IPS DF 4.7 (cell line): ENCODE results near the gene CDH22.

Source experiments
- DNase-seq: peaks from one replicate; pipeline ENCODE4 v3.0.0-alpha.2; 2013; ENCODE audit warnings: low spot score; ENCODE audit errors: extremely low read depth

The CDH22 gene

DNA sequence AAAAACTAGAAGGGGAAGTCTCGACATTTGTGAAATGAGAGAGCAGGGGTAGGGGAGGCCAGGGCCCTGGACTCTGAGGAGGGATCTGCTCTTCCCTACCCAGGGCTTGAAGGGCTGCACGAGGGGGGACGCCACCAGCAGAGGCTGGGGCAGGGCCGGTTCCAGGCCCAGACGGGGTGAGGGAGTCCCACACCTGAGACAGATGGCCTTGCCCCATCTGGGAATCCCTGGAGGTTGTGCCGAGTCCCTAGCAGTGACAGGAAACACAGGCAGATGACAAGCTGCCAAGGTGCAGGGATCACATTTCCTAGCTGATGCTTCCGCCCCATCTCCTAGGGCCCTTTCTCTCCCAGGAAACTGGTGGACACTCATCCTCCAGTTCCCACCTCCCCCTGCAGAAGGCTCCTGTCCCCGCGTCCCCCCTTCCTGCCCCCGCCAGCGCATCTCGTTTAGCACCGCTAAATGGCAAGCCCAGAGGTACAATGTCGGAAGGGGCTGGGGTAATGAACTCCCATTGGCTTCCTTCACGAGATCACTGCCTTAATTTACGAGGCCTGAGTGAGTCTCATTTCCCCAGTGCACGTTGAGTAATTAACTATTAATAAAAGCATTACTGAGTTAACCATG lies 35.2 kb upstream of the CDH22 start:
- DNase-seq, result no peak

GRCh38 chr20:46342451-46343347 lies 34.4 kb upstream of the CDH22 start:
- no peak for DNase-seq

- no peak for DNase-seq
Observed at GRCh38 chr20:46342010-46342378, 33.7 kb upstream of the CDH22 start.

- no peak for DNase-seq
Observed at GRCh38 chr20:46341074-46342009, 33.0 kb upstream of the CDH22 start.

DNA sequence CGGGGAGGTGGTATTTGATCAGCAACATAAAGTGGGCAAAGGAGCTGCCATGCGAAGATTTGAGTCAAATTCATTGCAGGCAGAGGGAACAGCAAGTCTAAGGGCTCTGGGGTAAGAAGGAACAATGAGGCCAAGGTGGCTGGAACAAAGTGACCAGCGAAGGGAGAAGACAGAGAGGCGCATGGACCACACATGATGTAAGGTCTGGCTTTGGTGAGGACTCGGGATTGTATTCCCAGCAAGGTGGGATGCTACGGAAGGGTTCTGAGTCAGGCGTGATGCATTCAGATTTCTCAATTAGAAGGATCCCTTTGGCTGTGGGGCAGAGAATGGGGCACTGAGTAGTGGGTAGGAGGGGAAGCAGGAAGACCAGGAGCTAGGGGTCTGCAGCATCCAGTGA lies 30.7 kb upstream of the CDH22 start:
- DNase-seq, result no peak

- DNase-seq, result no peak
Observed at GRCh38 chr20:46336735-46337134, 28.4 kb upstream of the CDH22 start.

- DNase-seq, result no peak
Observed at GRCh38 chr20:46334303-46334904, 26.1 kb upstream of the CDH22 start.

DNA sequence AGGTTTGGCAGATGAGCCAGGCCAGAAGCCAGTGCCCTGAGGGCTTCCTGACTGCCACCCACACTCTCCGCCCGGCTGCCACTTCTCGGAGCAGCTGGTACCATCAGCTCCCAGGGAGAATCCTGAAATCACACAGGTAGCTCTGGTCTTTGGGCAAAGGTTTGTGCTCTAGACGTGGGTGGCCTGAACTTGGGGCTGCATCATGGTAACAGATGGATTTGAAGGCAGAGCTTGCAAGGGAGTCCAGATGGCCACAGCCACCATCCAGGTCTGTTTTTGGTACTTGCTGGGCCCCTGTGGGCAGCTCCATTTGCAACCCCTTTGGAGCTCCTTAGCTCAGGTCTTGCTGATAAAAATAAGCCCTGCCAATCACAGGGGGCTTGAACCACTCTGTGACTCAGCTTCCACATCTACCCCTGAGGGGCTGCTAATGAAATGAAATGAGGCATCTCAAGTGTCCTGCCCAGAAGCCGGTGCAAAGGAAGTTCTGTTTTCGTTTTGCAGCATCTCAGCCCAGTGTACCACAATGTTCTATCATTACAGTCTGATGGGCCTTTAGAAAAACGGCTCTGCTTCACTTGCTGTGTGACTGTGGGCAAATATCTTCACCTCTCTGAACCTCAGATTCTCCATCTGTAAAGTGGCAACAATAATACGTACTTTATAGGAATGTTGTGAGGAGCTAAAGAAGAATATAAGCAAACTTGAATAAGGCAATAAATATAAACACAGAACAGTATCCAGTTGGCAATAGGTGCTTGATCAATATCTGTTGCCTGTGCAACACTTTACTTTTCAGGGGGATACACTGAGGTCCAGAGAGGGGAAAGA lies 25.1 kb upstream of the CDH22 start:
- no peak for DNase-seq

DNA sequence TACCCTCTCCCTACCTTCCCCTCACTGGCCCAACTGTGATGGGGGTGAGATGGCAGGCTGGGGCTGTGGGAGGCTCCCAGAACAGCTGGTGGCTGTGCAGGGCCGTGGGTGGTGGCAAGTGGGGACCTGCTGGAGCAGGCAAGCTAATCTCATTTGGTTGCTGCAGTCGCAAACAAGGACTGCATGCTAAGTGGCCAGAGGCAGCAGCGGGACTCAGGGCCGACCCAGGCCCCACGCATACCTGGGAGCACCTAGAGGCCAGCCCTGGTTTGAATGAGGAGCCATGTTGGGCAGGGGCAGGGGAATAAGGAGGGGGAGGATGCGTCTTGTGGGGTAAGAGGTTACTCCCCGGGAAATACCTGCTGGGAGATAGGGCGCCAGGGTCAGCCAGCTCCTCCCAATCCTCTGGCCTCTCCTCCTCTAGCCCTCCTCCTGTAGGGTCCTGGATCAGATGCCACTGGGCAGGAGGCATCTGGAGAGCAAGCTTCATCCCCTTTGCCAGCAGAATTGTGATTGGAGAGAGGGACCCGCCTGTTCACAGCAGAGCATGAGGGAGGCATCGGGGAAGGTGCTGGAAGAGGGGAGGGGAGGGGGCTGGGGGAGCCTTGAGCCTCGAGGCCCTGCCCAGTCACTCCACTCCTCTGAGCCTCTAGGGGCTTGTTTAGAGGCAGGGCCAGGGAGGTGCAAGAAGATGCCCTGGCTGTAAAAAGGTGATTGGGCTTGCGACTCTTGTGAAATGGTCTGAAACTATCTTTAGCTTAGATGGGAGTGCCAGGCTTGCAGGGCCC lies 24.3 kb upstream of the CDH22 start:
- no peak for DNase-seq

DNA sequence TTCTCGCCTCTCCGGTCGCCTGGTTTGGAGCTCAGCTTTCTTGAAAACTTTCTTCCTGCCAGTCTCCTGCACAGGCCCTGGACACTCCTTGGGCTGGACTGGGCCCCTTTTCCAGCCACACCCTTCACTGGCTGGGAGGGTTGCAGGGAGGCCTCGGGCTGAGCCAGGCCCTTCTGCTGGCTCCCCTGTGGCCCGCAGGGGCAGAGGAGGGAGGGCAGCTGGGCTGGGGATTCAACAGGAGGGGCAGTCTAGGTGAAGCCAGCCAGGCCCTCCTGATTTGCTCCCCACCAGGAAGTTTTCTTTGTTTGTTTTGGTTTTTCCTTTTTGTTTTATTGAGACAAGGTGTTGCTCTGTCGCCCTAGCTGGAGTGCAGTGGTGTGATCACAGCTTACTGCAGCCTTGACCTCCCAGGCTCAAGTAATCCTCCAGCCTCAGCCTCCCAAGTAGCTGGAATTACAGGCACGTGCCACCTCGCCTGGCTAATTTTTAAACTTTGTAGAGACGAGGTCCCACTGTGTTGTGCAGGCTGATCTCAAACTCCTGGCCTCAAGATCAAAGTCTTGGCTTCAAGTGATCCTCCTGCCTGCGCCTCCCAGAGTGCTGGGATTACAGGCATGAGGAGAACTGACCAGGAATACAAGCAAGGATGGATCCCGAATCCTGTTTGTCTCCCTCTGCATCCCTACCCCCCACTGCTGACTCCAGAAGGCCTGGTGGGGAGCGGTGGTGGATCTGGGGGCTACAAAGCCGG lies 23.5 kb upstream of the CDH22 start:
- no peak for DNase-seq

DNA sequence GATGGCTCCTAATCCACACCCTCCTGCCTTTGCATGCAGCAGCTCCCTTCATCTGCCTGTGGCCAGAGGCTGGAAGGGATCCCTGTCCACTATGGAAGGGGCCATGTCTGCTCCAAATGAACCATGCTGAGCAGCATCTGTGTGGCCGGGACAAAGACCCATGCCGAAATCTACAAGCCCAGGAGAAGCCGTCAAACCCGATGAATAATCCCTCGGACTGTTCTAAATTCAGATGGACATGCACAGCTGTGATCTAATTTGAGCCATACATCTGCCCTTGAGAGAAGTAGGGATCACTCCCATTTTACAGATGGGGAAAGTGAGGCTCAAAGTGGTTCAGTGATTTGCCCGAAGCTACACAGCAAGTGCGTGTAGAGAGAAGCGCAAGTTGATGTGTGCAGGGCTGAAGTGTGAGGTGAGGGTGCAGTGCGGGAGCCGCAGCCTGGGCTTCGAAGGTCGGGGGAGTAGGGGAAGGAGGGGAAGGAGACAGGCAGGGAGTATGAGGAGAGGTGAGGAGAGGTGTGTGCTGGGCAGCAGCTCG lies 22.6 kb upstream of the CDH22 start:
- DNase-seq, result no peak

DNA sequence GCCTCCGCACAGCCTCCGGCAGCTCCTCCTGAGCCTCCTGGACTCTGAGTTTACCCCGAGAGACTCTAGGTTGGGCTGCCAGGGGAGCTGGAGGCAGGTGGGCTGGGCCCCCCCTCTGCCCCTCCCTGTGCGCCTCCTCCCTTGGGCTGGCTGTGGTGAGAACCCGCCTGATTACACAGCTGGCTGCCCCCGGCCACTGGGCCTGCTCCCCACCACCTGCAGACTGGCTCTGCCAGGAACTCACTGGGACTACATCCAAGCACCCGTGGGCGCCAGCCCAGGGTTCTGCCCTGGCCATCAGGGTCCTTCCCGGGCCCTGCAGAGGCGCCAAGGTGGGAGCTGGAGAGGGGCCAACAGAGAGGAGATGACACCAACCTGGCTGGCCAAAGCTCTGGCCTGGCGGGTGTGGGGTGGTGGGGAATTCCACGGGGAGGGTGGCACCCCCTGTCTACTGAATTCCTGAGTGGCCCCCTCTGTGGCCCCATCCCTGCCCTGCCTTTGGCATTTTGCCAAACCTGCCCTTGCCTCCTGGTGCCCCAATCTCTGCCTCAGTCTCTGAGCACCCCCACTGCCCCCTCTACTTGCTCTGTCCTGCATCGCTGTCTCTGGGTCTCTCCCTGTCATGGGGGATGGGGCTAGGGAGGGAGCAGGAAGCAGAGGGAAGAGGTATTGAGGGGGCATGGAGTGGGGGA lies 21.9 kb upstream of the CDH22 start:
- DNase-seq, result no peak

- DNase-seq, result no peak
Observed at GRCh38 chr20:46328200-46328882, 20.0 kb upstream of the CDH22 start.

DNA sequence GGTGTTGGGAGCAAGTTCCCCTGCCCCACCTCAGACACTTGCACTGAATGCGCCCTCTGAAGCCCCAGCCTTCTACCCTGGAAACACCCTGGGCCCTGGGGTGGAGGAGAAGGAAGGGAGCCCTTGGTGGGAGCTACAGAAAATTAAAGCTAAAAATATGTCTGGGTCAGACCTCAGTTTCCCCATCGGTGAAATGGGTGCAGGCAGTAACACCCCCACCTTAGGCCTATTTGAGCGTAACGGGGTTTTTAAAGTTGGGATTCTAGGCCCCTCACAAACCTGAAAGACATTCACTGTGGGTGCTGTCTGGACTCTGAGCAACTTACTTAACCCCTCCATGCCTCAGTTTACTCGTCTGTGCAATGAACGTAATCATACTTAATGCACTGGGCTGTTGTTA lies 19.3 kb upstream of the CDH22 start:
- no peak for DNase-seq

DNA sequence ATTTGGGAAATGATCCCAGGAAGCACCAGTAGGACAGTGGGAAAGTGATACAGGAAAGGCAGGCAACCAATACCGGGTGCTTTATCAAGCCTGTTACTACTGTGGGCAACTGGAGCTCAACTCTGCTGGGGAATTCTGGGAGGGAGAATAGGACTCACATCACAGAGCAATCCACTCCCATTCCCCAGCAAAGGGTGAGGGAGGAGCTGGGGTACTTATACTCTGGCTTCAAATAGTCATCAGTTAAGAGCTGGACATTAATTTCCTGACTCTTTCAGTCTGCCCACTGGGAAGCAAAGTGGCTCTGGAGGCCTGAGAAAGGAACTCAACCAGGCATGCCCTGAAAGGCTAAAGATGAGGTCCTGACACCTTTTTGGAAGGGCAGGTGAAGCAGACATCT lies 17.5 kb upstream of the CDH22 start:
- DNase-seq, result no peak

GRCh38 chr20:46324960-46325703 lies 16.8 kb upstream of the CDH22 start:
- no peak for DNase-seq

GRCh38 chr20:46324379-46324778 lies 16.1 kb upstream of the CDH22 start:
- DNase-seq, result no peak
